Fibroblast of mammary gland (primary cell): Measurements from ENCODE around the gene FAM229A.
"Not testable (repeated sequence)": the region's sequence is repeated elsewhere in the genome, so short reads cannot be mapped to it uniquely, and the experiment has no call there.

ENCODE experiments used
- DNase-seq: peaks from one replicate; pipeline ENCODE4 v3.0.0-alpha.2; 2010; ENCODE audit warnings: low read depth
- H3K4me3 ChIP-seq: 2 replicates; pipeline ENCODE4 v1.5.1; 2011; ENCODE audit warnings: low read depth, mild to moderate bottlenecking, low read length, moderate library complexity; ENCODE audit not compliant: control insufficient read depth
- TF ChIP-seq, protein P1 (sequence below): conservative IDR thresholded peaks from 2 replicates; pipeline ENCODE4 v1.5.1; 2011; ENCODE audit warnings: low read depth, low read length, inconsistent platforms; ENCODE audit not compliant: control insufficient read depth, insufficient read depth

Gene FAM229A

DNA sequence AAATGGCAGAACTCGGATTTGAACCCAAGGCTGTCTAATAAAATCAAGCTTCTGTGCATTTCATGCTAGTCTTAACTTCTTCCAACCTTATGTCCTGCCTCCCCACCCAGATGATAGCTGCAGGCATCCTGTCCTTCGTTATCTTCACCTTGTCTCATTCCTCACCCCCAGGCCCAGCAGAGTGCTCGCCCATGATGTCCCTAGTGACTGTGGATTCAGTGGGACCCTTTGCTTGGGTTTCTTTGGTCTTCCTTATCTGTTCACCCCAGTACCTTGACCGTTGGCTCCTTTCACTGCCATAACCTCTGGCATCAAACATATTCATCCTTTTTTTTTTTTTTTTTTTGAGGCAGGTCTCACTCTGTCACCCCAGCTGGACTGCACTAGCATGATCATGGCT is 37.6 kb upstream of the FAM229A start:
- no peak for DNase-seq
- no peak overlapping the region for H3K4me3 ChIP-seq
- TF ChIP-seq, protein P1, sequence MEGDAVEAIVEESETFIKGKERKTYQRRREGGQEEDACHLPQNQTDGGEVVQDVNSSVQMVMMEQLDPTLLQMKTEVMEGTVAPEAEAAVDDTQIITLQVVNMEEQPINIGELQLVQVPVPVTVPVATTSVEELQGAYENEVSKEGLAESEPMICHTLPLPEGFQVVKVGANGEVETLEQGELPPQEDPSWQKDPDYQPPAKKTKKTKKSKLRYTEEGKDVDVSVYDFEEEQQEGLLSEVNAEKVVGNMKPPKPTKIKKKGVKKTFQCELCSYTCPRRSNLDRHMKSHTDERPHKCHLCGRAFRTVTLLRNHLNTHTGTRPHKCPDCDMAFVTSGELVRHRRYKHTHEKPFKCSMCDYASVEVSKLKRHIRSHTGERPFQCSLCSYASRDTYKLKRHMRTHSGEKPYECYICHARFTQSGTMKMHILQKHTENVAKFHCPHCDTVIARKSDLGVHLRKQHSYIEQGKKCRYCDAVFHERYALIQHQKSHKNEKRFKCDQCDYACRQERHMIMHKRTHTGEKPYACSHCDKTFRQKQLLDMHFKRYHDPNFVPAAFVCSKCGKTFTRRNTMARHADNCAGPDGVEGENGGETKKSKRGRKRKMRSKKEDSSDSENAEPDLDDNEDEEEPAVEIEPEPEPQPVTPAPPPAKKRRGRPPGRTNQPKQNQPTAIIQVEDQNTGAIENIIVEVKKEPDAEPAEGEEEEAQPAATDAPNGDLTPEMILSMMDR: no peak

DNA sequence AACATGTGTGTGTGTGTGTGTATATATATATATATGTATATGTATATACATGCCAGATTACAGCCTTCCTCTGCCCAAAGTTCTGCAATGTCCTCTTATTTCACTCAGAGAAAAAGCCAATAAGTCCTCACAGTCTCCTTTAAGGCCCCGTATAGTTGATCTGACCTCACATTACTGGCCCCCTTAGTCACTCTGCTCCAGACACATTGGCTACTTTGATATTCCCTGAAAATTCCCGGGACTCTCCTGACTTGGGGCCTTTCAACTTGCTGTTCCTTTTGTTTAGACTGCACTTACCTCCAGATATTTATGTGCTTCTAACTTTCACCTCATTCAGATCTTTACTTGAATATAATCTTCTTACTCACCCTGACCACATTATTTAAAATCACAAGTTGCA is 36.1 kb upstream of the FAM229A start:
- peak; percentile 7 for DNase-seq

DNA sequence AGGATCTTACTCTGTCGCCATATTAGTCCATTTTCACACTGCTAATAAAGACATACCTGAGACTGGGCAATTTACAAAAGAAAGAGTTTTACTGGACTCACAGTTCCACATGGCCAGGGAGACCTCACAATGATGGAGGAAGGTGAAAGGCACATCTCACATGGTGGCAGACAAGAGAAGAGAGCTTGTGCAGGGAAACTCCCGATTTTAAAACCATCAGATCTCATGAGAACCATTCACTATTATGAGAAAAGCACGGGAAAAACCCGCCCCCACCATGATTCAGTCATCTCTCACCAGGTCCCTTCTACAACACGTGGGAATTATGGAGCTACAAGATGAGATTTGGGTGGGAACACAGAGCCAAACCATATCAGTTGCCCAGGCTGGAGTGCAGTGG is 34.2 kb upstream of the FAM229A start:
- peak; percentile 22 for DNase-seq
- H3K4me3 ChIP-seq: not testable (repeated sequence)

More for the DNA sequence above, 36.1 kb upstream of the FAM229A start:
- TF ChIP-seq, protein P1: no peak
- no peak overlapping the region for H3K4me3 ChIP-seq

DNA sequence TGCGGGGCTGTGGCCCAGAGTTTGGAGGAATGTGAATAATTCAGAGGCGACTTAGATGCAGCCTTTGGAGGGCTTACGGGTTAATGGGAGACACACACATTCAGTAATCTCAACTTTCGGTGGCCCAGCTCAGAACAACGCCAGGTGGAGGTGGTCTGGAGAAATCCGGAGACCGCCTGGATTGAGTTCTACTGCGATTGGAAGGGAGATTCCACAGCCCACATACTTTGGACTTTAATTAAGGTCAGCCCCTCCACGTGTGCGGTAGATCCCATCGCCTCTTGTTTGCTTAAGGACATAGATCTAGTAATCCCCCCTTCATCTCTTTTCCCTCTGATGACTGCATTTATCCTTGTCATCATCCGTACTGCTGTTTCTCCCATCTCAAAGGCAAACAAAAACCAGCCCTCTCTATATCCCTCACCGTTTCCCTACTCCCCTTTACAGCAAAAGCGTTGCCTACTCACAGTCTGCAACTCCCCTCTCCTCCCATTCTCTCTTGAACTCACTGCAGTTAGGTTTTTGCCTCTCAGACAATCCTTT is 32.7 kb upstream of the FAM229A start:
- peak overlapping the region; percentile 92 for H3K4me3 ChIP-seq
- TF ChIP-seq, protein P1: no peak
- peak; percentile 20 for DNase-seq

DNA sequence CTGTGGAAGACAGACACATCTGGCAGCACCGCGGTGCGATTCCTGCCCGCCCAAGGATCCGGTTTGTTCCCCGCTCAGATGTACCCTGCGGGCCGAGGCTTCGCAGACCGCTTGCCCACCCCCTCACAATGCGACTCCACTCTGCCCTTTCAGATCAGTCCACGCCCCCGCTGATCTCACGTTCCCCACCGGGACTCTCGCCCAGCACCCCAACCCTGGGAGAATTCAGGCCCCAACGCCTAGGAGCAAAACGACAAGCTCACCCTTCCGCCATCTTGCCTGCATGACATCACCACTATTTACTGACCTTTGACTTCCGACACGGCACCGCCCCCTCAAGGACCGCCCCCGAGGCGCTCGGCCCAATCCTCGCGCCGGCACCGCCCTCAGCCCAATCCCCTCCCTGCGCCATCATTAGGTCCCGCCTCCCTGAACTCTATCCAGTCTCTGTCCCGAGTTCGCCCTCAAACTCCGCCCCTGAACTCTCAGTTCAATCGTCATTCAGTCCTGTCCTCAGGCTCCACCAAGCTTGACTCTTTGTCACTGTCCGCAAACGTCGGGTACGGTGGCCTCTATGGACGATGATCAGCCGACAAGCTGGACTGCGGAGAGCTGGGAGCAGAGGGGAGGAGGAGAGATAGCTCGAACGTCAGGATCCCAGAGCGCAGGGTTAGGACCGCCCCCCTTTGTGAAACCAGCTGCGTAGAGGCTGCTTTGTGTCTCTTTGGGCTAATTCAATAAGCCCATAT is 32.0 kb upstream of the FAM229A start, which contains the start of gene BSDC1:
Gene BSDC1 (minus strand): TSS at position 301 of the 749 bp plus-strand sequence. CDS start 27 bp downstream, at position 274.
- TF ChIP-seq, protein P1: no peak
- peak; percentile 99 for DNase-seq
- peak within 1 kb of the TSS; percentile 92 for H3K4me3 ChIP-seq

DNA sequence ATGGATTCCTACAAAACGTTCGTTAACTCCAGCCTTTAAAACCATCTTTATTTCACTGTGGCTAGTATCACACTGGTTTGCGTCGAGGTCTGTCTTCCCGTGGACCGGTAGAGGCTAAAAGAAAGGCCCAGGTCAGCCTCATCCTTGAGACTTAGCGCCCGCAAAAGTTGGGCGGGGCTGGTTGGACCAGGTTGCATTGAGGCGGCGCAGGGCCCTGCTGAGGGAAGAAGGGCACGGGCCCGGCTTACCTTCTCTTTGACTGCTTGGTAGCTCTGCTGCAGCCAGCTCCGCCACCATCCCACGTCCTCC is 31.5 kb upstream of the FAM229A start:
- DNase-seq: no peak
- H3K4me3 ChIP-seq: peak overlapping the region; percentile 92
- TF ChIP-seq, protein P1: no peak

DNA sequence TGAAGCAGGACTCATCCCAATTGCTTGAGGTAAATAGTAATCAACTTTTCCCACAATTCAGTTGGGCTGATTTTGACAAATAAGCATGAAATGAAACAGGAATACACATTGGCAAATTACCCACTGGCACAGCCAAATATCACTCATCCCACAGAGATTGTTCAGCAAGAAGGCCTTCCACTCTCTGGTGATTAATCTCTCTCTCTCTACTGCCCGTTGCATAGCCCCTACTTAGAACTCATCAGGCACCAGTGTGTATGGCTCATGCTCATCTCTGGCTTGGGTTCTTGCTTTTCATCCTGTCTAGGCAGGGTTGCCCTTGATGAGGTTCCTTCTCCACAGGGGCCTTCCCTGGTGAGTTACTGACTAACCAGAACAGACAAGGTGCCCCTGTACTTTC is 30.9 kb upstream of the FAM229A start:
- DNase-seq: peak; percentile 58

More for the DNA sequence above, 30.9 kb upstream of the FAM229A start:
- TF ChIP-seq, protein P1: no peak
- H3K4me3 ChIP-seq: peak overlapping the region; percentile 92
